ENCODE measurements around the gene GAD1. TPM values are rescaled to one million over a fixed set of nuclear protein-coding genes. Genes with fewer than 3 reads are reported as not detected.

GAD1 gene
- total and polyA plus RNA-seq, 4 donors, result 0.08 to 1.4 (median 0.51) TPM

GRCh38 chr2:170824526-170825015, 7.9 kb downstream of the GAD1 start:
- DNase-seq (no peak), ATAC-seq (ENCODE audit: insufficient read depth, low FRiP score) (no peak)
- TF ChIP-seq CTCF (IDR thresholded peaks at IDR 0.05; ENCODE audit: control extremely low read depth, extremely low read depth), result no peak
- H3K36me3 ChIP-seq (ENCODE audit: control insufficient read depth in 4 of 4, insufficient read depth in 4 of 4, low read length in 4 of 4), result no peaks in the 10 kb centered on the region
- H3K9me3 ChIP-seq (ENCODE audit: control insufficient read depth in 4 of 4, insufficient read depth in 3 of 4, low read length in 3 of 4), result peaks cover 0 to 5% (median 0%) of the 10 kb centered on the region in 4 donors
- H3K9ac ChIP-seq (ENCODE audit: insufficient read depth in 1 of 2, low read length in 2 of 2), result no peak overlapping the region
- 59 to 66% methylated on average over 2 of the region's 2 CpGs for WGBS, 2 donors
- H3K4me3 ChIP-seq, result no peak overlapping the region
- peaks cover 0 to 30% (median 9%) of the 10 kb centered on the region in 5 donors for H3K4me1 ChIP-seq (ENCODE audit: control insufficient read depth in 5 of 5, insufficient read depth in 5 of 5, low read length in 5 of 5)
- peaks cover 3 to 75% (median 44%) of the 10 kb centered on the region in 3 donors for H3K27me3 ChIP-seq (ENCODE audit: control insufficient read depth in 3 of 3, insufficient read depth in 3 of 3, low read length in 2 of 3)
- H3K27ac ChIP-seq (ENCODE audit: low read depth in 1 of 2, low read length in 1 of 2), result no peak overlapping the region

DNA sequence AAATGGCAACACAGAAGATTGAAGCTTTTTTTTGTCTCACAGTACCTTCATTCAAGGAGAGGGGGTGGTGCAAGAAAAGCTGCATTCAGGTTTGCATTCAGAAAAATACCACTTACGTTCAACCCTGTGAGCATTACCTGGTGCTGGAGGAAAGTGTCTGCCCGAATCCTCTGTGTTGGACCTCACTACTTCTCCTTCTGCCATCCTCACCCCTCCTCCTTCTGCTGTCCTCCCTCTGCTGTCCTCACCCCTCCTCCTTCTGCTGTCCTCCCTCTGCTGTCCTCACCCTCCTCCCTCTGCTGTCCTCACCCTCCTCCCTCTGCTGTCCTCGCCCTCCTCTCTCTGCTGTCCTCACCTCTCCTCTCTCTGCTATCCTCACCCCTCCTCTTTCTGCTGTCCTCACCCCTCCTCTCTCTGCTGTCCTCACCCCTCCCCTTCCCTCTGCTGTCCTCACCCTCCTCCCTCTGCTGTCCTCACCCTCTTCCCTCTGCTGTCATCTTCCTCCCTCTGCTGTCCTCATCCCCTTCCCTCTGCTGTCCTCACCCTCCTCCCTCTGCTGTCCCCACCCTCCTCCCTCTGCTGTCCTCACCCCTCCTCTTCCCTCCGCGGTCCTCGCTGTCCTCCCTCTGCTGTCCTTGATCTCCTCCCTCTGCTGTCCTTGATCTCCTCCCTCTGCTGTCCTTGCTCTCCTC, 11.3 kb downstream of the GAD1 start:
- H3K9me3 ChIP-seq (ENCODE audit: control insufficient read depth in 4 of 4, insufficient read depth in 3 of 4, low read length in 3 of 4), result peaks cover 0 to 2% (median 0%) of the 10 kb centered on the region in 4 donors
- H3K4me1 ChIP-seq (ENCODE audit: control insufficient read depth in 5 of 5, insufficient read depth in 5 of 5, low read length in 5 of 5), result peaks cover 0 to 7% (median under 1%) of the 10 kb centered on the region in 5 donors
- DNase-seq, result no peak
- TF ChIP-seq CTCF (IDR thresholded peaks at IDR 0.05; ENCODE audit: control extremely low read depth, extremely low read depth), result no peak
- H3K27me3 ChIP-seq (ENCODE audit: control insufficient read depth in 3 of 3, insufficient read depth in 3 of 3, low read length in 2 of 3), result peaks cover 0 to 42% (median 12%) of the 10 kb centered on the region in 3 donors
- no peak overlapping the region for H3K4me3 ChIP-seq
- H3K9ac ChIP-seq (ENCODE audit: insufficient read depth in 1 of 2, low read length in 2 of 2), result no peak overlapping the region
- WGBS, 2 donors, result 91 to 93% methylated on average over 6 of the region's 6 CpGs
- no peaks in the 10 kb centered on the region for H3K36me3 ChIP-seq (ENCODE audit: control insufficient read depth in 4 of 4, insufficient read depth in 4 of 4, low read length in 4 of 4)
- H3K27ac ChIP-seq (ENCODE audit: low read depth in 1 of 2, low read length in 1 of 2), result no peak overlapping the region
- ATAC-seq (ENCODE audit: insufficient read depth, low FRiP score), result no peak

GRCh38 chr2:170828533-170828916, 11.8 kb downstream of the GAD1 start:
- peaks cover 0 to 2% (median 0%) of the 10 kb centered on the region in 4 donors for H3K9me3 ChIP-seq (ENCODE audit: control insufficient read depth in 4 of 4, insufficient read depth in 3 of 4, low read length in 3 of 4)
- no peak overlapping the region for H3K9ac ChIP-seq (ENCODE audit: insufficient read depth in 1 of 2, low read length in 2 of 2)
- H3K4me1 ChIP-seq (ENCODE audit: control insufficient read depth in 5 of 5, insufficient read depth in 5 of 5, low read length in 5 of 5), result peaks cover 0 to 3% (median 0%) of the 10 kb centered on the region in 5 donors
- no peak for DNase-seq
- peaks cover 0 to 39% (median 12%) of the 10 kb centered on the region in 3 donors for H3K27me3 ChIP-seq (ENCODE audit: control insufficient read depth in 3 of 3, insufficient read depth in 3 of 3, low read length in 2 of 3)
- H3K4me3 ChIP-seq, result no peak overlapping the region
- no peaks in the 10 kb centered on the region for H3K36me3 ChIP-seq (ENCODE audit: control insufficient read depth in 4 of 4, insufficient read depth in 4 of 4, low read length in 4 of 4)
- WGBS, 2 donors, result 82 to 85% methylated on average over 5 of the region's 5 CpGs
- ATAC-seq (ENCODE audit: insufficient read depth, low FRiP score), result no peak
- H3K27ac ChIP-seq (ENCODE audit: low read depth in 1 of 2, low read length in 1 of 2), result no peak overlapping the region
- TF ChIP-seq CTCF (IDR thresholded peaks at IDR 0.05; ENCODE audit: control extremely low read depth, extremely low read depth), result no peak
